ENCODE results near the gene ETV6. TPM values are rescaled to one million over a fixed set of nuclear protein-coding genes. Genes with fewer than 3 reads are reported as not detected.
A peak's percentile ranks its signal among the peaks of the same experiment; 100 is the strongest.

The ETV6 gene
- total RNA-seq, 1 donor from 2014 or later: 14.7 TPM

DNA sequence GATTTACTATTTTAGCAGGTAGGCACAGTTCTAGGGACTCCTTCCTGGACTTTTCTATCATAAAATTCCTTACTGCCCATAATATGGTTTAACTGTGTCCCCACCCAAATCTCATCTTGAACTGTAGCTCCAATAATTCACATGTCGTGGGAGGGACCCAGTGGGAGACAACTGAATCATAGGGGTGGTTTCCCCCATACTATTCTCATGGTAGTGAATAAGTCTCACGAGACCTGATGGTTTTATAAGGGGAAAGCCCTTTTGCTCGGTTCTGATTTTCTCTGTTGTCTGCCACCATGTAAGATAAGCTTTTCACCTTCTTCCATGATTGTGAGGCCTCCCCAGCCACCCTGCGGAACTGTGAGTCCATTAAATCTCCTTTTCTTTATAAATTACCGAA is 10.0 kb upstream of the ETV6 start:
- TF ChIP-seq POLR2A (IDR thresholded peaks at IDR 0.05) (no peak), POLR2AphosphoS5 (IDR thresholded peaks at IDR 0.05; ENCODE audit: insufficient read depth in 1 of 2, low read depth in 1 of 2) (no peak), CTCF (IDR thresholded peaks at IDR 0.05) (no peak)
- H3K4me3 ChIP-seq: no peak overlapping the region
- no peaks in the 10 kb centered on the region for H3K36me3 ChIP-seq
- no peaks in the 10 kb centered on the region for H3K9me3 ChIP-seq
- no peaks in the 10 kb centered on the region for H3K4me1 ChIP-seq
- intact Hi-C loops (cut with DNase I): no loop called here
- no peak overlapping the region for H3K27ac ChIP-seq
- DNase-seq (ENCODE audit: extremely low spot score in 2 of 2): no peak
- H3K27me3 ChIP-seq: no peaks in the 10 kb centered on the region

DNA sequence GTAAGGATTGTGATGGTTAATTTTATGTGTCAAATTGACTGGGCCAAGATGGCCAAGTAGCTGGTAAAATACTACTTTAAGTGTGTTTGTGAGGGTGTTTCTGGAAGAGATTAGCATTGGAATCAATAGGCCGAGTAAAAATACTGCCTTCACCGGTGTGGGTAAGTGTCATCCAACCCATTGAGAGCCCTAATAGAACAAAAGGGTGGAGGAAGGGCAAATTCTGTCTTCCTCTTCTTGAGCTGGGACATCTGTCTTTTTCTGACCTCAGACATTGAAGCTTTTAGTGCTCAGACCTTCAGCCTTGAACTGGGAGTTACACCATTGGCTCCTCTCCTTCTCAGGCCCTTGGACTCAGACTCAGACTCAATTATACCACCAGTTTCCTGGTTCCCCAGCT is 8.0 kb upstream of the ETV6 start:
- Histone ChIP-seq H3K36me3 (no peaks in the 10 kb centered on the region), H3K27ac (no peak overlapping the region), H3K9me3 (no peaks in the 10 kb centered on the region), H3K4me3 (no peak overlapping the region), H3K4me1 (no peaks in the 10 kb centered on the region), H3K27me3 (no peaks in the 10 kb centered on the region)
- DNase-seq (ENCODE audit: extremely low spot score in 2 of 2): no peak
- no peak for TF ChIP-seq CTCF (IDR thresholded peaks at IDR 0.05)
- no peak for TF ChIP-seq POLR2A (IDR thresholded peaks at IDR 0.05)
- TF ChIP-seq POLR2AphosphoS5 (IDR thresholded peaks at IDR 0.05; ENCODE audit: insufficient read depth in 1 of 2, low read depth in 1 of 2): no peak
- intact Hi-C loops (cut with DNase I): loop anchor here (5.0 kb wide), 1 partner anchor 64 kb away; no protein-coding TSS in a partner anchor

GRCh38 chr12:11642785-11643184 is 6.7 kb upstream of the ETV6 start:
- no peak for DNase-seq (ENCODE audit: extremely low spot score in 2 of 2)
- TF ChIP-seq POLR2A (IDR thresholded peaks at IDR 0.05) (no peak), POLR2AphosphoS5 (IDR thresholded peaks at IDR 0.05; ENCODE audit: insufficient read depth in 1 of 2, low read depth in 1 of 2) (no peak), CTCF (IDR thresholded peaks at IDR 0.05) (no peak)
- H3K4me3 ChIP-seq: no peak overlapping the region
- H3K27me3 ChIP-seq: no peaks in the 10 kb centered on the region
- H3K9me3 ChIP-seq: no peaks in the 10 kb centered on the region
- no peaks in the 10 kb centered on the region for H3K36me3 ChIP-seq
- intact Hi-C loops (cut with DNase I): loop anchor here (5.0 kb wide), 1 partner anchor 65 kb away; no protein-coding TSS in a partner anchor
- H3K4me1 ChIP-seq: no peaks in the 10 kb centered on the region
- no peak overlapping the region for H3K27ac ChIP-seq

DNA sequence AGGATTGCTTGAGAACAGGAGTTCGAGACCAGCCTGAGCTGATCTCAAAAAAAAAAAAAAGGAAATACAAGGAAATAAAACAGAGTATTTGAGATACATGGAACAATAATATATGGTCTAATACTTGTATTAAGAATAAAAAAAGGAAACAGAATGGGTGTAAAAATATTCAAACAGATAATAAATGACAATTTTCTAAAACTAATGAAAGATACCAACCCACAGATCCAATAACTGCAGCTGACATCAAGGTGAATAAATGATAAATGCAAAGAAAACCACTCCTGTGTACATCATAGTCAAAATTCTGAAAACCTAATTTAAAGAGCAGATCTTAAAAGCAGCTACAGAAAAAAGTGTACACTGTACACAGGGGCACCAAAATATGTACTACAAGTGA is 4.1 kb upstream of the ETV6 start:
- TF ChIP-seq POLR2A (IDR thresholded peaks at IDR 0.05) (no peak), CTCF (IDR thresholded peaks at IDR 0.05) (no peak), POLR2AphosphoS5 (IDR thresholded peaks at IDR 0.05; ENCODE audit: insufficient read depth in 1 of 2, low read depth in 1 of 2) (no peak)
- Histone ChIP-seq H3K4me1 (peaks cover under 1% of the 10 kb centered on the region), H3K27ac (no peak overlapping the region), H3K27me3 (no peaks in the 10 kb centered on the region), H3K9me3 (no peaks in the 10 kb centered on the region), H3K36me3 (no peaks in the 10 kb centered on the region), H3K4me3 (no peak overlapping the region)
- DNase-seq (ENCODE audit: extremely low spot score in 2 of 2): no peak
- intact Hi-C loops (cut with DNase I): no loop called here

DNA sequence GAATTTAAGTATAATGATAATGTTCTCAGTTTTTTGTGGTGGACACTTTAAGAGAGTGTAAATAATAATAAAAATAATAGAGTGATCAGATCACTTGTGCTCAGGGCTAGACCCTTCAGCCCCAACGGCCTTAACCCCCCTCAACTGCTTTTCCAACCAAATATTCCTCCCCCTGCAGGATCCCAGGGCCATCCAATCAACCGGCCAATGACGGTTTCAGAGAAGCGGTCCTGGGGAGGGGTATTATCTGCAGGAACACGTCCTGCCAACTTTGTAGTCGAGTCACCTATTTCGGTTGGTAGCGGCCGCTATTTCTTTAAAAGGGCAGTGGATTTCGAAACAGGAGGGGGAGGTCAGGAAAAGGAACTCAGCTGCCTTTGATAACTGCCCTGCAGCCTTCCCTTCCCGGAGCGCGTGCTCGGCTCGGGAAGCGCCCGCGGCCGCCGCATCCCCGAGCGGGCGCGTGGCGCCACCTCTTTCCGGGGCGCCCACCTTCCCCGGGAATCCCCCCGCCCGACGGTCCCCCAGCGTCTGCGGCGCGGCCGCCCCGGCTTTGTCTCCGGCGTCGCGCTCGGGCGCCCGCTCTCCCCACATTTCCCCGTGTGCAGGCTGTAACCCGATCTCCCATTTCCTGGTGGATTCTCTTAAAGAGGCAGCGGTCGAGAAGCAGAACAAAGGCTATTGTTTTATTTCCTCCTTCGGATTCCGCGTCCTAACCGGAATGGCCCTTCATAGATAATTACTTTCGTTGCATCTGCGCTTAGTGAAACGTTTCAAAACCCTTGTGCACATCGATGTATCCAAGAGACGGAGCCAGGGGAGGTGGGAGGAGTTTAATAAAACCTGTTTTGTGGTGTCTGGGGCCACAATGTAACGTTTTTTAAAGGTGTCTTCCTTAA is 711 bp upstream of the ETV6 start:
- peak overlapping the region; percentile 87 to 89 for H3K4me3 ChIP-seq
- peak overlapping the region; percentile 89 for H3K27ac ChIP-seq
- no peaks in the 10 kb centered on the region for H3K9me3 ChIP-seq
- intact Hi-C loops (cut with DNase I): no loop called here
- no peaks in the 10 kb centered on the region for H3K36me3 ChIP-seq
- H3K27me3 ChIP-seq: no peaks in the 10 kb centered on the region
- DNase-seq (ENCODE audit: extremely low spot score in 2 of 2): no peak
- no peak for TF ChIP-seq POLR2A (IDR thresholded peaks at IDR 0.05)
- TF ChIP-seq POLR2AphosphoS5 (IDR thresholded peaks at IDR 0.05; ENCODE audit: insufficient read depth in 1 of 2, low read depth in 1 of 2): peak in 1 of 2 donors; percentile 46
- peaks cover 32% of the 10 kb centered on the region for H3K4me1 ChIP-seq

Data from vagina (tissue), 2 donors.